Endodermal cell (in vitro differentiated cells): ENCODE results near the gene PCP2. TPM values are rescaled to one million over a fixed set of nuclear protein-coding genes. Genes with fewer than 3 reads are reported as not detected.
A peak's percentile ranks its signal among the peaks of the same experiment; 100 is the strongest.

Experiments used
- DNase-seq: peaks from one replicate; pipeline ENCODE4 v3.0.0-alpha.2; 2017
- H3K27ac ChIP-seq: 2 replicates; pipeline ENCODE4 v1.5.1; 2013; ENCODE audit warnings: mild to moderate bottlenecking, low read depth, low read length, moderate library complexity
- H3K27me3 ChIP-seq: 2 replicates; pipeline ENCODE4 v1.6.1; 2013; ENCODE audit warnings: mild to moderate bottlenecking, low read length, moderate library complexity; ENCODE audit not compliant: insufficient read depth, control insufficient read depth, poor library complexity, severe bottlenecking
- H3K36me3 ChIP-seq: 2 replicates; pipeline ENCODE4 v1.7.0; 2013; ENCODE audit warnings: mild to moderate bottlenecking, low read length, moderate library complexity; ENCODE audit not compliant: control insufficient read depth, insufficient read depth
- H3K4me1 ChIP-seq: one replicate; pipeline ENCODE4 v1.7.0; 2013; ENCODE audit warnings: low read length; ENCODE audit not compliant: control insufficient read depth, insufficient read depth
- H3K4me3 ChIP-seq: 2 replicates; pipeline ENCODE4 v1.5.1; 2013; ENCODE audit warnings: mild to moderate bottlenecking, low read length, moderate library complexity
- H3K9ac ChIP-seq: 2 replicates; pipeline ENCODE4 v1.6.1; 2013; ENCODE audit warnings: mild to moderate bottlenecking, low read length, moderate library complexity; ENCODE audit not compliant: poor library complexity, severe bottlenecking; ENCODE audit errors: extremely low read depth
- H3K9me3 ChIP-seq: 2 replicates; pipeline ENCODE4 v1.6.1; 2013; ENCODE audit warnings: mild to moderate bottlenecking, low read length, moderate library complexity; ENCODE audit not compliant: control insufficient read depth
- H3K27ac Mint-ChIP-seq: 2 replicates; pipeline ENCODE4 v1.8.0; 2020; ENCODE audit warnings: mixed read lengths
- H3K27me3 Mint-ChIP-seq: 2 replicates; pipeline ENCODE4 v1.8.0; 2021; ENCODE audit warnings: mild to moderate bottlenecking, mixed read lengths; ENCODE audit not compliant: insufficient read depth
- H3K36me3 Mint-ChIP-seq: 2 replicates; pipeline ENCODE4 v1.8.0; 2020; ENCODE audit warnings: low read depth, mixed read lengths
- H3K4me1 Mint-ChIP-seq: 2 replicates; pipeline ENCODE4 v1.8.0; 2020; ENCODE audit warnings: mixed read lengths
- H3K4me3 Mint-ChIP-seq: 2 replicates; pipeline ENCODE4 v1.8.0; 2020; ENCODE audit warnings: mild to moderate bottlenecking, moderate library complexity, mixed read lengths
- H3K9me3 Mint-ChIP-seq: 2 replicates; pipeline ENCODE4 v1.8.0; 2020; ENCODE audit warnings: mild to moderate bottlenecking, mixed read lengths
- WGBS, 2 experiments: methylation state at CpG; one replicate each; pipeline versions ENCODE4 v1.1.5 to v1.1.7; 2013; ENCODE audit warnings: missing lambda C conversion rate in 2 of 2, mixed read lengths in 1 of 2; ENCODE audit not compliant: insufficient coverage in 1 of 2, insufficient read length in 1 of 2; 5-methylcytosine and 5-hydroxymethylcytosine counted together
- total RNA-seq, 2 donors: library from RNA; stranded (reverse); fragmentation: NEBNext Ultra II Directional in 1 of 2; extraction: Animal tissue kit (Norgen Biotek cat#: 25700) in 1 of 2; gene quantifications; 2 replicates in 1 of 2; 3 replicates in 1 of 2; pipeline ENCODE4 v1.2.1, GENCODE V29; 2021
- TF ChIP-seq, protein P1 (sequence below): fragments of 200-600 bp; sonication (generic); conservative IDR thresholded peaks from 2 replicates; pipeline ENCODE4 v1.5.0; 2021; ENCODE audit warnings: antibody characterized with exemption, mild to moderate bottlenecking

The PCP2 gene
- total RNA-seq, 2 donors from 2014 or later = 0.55 TPM; not detected in 1

DNA sequence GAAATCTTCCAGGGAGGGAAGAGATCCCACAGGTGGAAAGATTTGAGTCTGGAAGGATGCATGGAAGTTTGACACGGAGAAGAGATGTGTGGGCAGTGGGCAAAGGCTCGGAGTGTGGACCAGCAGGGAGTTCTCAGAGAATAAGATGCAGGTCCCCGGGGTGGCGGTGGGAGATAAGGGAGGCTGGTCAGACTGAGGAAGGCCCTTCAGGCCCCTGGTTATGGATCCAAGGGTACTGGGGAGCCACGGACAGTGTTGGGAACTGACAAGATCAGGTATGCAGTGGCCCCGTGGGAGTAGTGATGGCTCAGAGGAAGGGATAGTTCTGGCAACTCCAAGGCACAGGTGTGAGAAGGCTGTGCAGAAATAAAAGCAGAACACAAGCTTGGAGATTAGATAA lies 35.3 kb downstream of the PCP2 start:
- DNase-seq = no peak
- Histone ChIP-seq H3K9me3 (no peaks in the 10 kb centered on the region), H3K4me1 (peaks cover 7% of the 10 kb centered on the region), H3K36me3 (peaks cover 15% of the 10 kb centered on the region), H3K9ac (no peak overlapping the region), H3K27ac (no peak overlapping the region), H3K27me3 (no peaks in the 10 kb centered on the region), H3K4me3 (no peak overlapping the region)
- Mint-ChIP-seq H3K27me3 (peaks cover 16% of the 10 kb centered on the region), H3K4me1 (peaks cover 19% of the 10 kb centered on the region), H3K36me3 (peaks cover 23% of the 10 kb centered on the region), H3K27ac (no peak overlapping the region), H3K4me3 (peak overlapping the region; percentile 74), H3K9me3 (no peaks in the 10 kb centered on the region)
- TF ChIP-seq, protein P1, sequence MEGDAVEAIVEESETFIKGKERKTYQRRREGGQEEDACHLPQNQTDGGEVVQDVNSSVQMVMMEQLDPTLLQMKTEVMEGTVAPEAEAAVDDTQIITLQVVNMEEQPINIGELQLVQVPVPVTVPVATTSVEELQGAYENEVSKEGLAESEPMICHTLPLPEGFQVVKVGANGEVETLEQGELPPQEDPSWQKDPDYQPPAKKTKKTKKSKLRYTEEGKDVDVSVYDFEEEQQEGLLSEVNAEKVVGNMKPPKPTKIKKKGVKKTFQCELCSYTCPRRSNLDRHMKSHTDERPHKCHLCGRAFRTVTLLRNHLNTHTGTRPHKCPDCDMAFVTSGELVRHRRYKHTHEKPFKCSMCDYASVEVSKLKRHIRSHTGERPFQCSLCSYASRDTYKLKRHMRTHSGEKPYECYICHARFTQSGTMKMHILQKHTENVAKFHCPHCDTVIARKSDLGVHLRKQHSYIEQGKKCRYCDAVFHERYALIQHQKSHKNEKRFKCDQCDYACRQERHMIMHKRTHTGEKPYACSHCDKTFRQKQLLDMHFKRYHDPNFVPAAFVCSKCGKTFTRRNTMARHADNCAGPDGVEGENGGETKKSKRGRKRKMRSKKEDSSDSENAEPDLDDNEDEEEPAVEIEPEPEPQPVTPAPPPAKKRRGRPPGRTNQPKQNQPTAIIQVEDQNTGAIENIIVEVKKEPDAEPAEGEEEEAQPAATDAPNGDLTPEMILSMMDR = no peak
- WGBS, 2 experiments = 82 to 84% methylated on average over 6 of the region's 6 CpGs

DNA sequence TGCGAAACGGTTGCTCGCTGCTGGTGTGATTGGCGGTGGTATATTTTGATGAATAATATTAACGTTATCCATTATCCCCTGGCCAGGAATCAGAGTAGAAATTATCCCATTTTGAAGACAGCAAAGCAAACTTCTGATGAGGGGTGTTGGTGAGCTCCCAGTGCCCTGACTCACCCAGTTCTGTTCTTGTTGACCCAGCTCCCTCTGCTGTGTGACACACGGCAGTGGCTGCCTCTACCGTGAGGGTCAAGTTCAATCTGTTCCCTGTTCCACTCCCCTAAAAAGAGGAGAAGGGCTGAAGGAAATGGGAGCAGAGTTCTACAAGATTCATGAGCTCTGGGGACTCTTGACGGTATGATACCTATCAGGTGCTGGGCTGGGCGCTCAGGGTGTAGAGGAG lies 35.8 kb downstream of the PCP2 start:
- Histone ChIP-seq H3K9me3 (no peaks in the 10 kb centered on the region), H3K27ac (no peak overlapping the region), H3K4me3 (peak overlapping the region; percentile 82), H3K9ac (no peak overlapping the region), H3K4me1 (peaks cover 7% of the 10 kb centered on the region), H3K27me3 (no peaks in the 10 kb centered on the region), H3K36me3 (peaks cover 15% of the 10 kb centered on the region)
- TF ChIP-seq, protein P1 = no peak
- H3K36me3 Mint-ChIP-seq = peaks cover 23% of the 10 kb centered on the region
- no peak for DNase-seq
- peaks cover 17% of the 10 kb centered on the region for H3K27me3 Mint-ChIP-seq
- H3K27ac Mint-ChIP-seq = no peak overlapping the region
- WGBS, 2 experiments = 85 to 87% methylated on average over 3 to 9 of the region's 9 CpGs
- peaks cover 19% of the 10 kb centered on the region for H3K4me1 Mint-ChIP-seq
- H3K9me3 Mint-ChIP-seq = no peaks in the 10 kb centered on the region
- peak overlapping the region; percentile 74 for H3K4me3 Mint-ChIP-seq

DNA sequence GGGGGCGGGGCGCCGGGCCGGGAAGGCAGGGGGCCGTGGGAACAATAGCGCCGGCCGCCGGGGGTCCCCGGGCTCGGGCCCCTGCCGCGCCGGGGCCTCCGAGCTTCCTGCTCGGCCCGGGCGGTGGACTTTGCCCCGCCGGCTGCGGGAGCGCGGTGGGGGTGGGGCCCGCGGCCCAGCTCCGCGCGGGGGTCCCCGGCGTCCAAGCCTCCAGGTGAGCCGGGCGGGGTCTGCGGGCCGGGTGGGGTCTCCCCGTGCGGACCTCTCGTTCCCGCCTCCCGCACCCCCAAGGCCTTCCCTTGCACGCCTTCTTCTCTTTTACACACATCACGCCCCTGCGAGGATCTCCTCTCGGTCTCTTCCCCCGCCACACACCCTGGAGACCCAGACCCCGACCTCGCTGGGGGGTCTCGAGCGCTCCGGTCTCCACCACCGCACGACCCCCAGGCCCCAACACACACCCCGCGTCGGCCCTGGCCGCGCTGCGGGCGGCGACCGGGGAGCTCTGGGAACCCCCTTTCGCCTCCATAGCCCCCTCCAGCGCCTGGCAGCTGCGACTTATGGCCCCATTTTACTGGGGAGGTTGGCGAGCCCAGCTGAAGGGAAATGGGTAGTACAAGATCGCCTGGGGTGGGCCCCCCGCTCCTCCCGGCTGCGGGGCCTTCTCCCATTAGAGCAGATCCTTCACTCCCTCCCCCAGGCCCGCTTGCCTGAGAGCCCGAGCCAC lies 37.1 kb downstream of the PCP2 start:
- Mint-ChIP-seq H3K9me3 (no peaks in the 10 kb centered on the region), H3K27ac (no peak overlapping the region), H3K4me1 (peaks cover 14% of the 10 kb centered on the region), H3K36me3 (peaks cover 19% of the 10 kb centered on the region), H3K27me3 (peaks cover 17% of the 10 kb centered on the region), H3K4me3 (peak overlapping the region; percentile 74)
- peaks cover 7% of the 10 kb centered on the region for H3K4me1 ChIP-seq
- WGBS, 2 experiments = 0 to 4% methylated on average over 13 to 69 of the region's 70 CpGs
- peaks cover 15% of the 10 kb centered on the region for H3K36me3 ChIP-seq
- TF ChIP-seq, protein P1 = no peak
- no peak for DNase-seq
- peak overlapping the region; percentile 57 for H3K9ac ChIP-seq
- H3K4me3 ChIP-seq = peak overlapping the region; percentile 82
- no peaks in the 10 kb centered on the region for H3K9me3 ChIP-seq
- no peak overlapping the region for H3K27ac ChIP-seq
- no peaks in the 10 kb centered on the region for H3K27me3 ChIP-seq
